Left ventricle myocardium inferior (tissue), 1 donor: Measurements from ENCODE around the gene ADARB1. TPM values are rescaled to one million over a fixed set of nuclear protein-coding genes. Genes with fewer than 3 reads are reported as not detected.

Experiments
- DNase-seq: peaks from one replicate; pipeline ENCODE4 v3.0.0-alpha.2; 2020
- H3K27ac ChIP-seq: fragments of 200-600 bp; replicated peaks from 2 replicates; pipeline ENCODE4 v1.8.0; 2021
- H3K27me3 ChIP-seq: fragments of 200-600 bp; 2 replicates; pipeline ENCODE4 v1.8.0; 2021; ENCODE audit warnings: low read depth
- H3K36me3 ChIP-seq: fragments of 200-600 bp; 2 replicates; pipeline ENCODE4 v1.8.0; 2021
- H3K4me1 ChIP-seq: fragments of 200-600 bp; 2 replicates; pipeline ENCODE4 v1.8.0; 2021
- H3K4me3 ChIP-seq: fragments of 200-600 bp; 2 replicates; pipeline ENCODE4 v1.8.0; 2021; ENCODE audit warnings: mild to moderate bottlenecking, moderate library complexity
- H3K9me3 ChIP-seq: fragments of 200-600 bp; replicated peaks from 2 replicates; pipeline ENCODE4 v1.8.0; 2021
- intact Hi-C: fragments of 100-400 bp; cut with micrococcal nuclease; formaldehyde crosslinking; loops from one replicate; pipeline ENCODE4 v1.11.0; 2022
- total RNA-seq: library from RNA; stranded (reverse); fragmentation: NEBNext Ultra II Directional; extraction: Animal tissue kit (Norgen Biotek cat#: 25700); gene quantifications from one replicate; pipeline ENCODE4 v1.2.1, GENCODE V29; 2021
- TF ChIP-seq, protein P1 (sequence below): fragments of 200-600 bp; IDR thresholded peaks from 2 replicates; pipeline ENCODE4 v1.8.0; 2021; ENCODE audit warnings: antibody characterized with exemption, mild to moderate bottlenecking, borderline replicate concordance
- donor health status: DM: no; HTN: yes; CAD: no; lungs with severe emphysema.

Gene ADARB1
- total RNA-seq, 1 donor from 2014 or later: 15.5 TPM

DNA sequence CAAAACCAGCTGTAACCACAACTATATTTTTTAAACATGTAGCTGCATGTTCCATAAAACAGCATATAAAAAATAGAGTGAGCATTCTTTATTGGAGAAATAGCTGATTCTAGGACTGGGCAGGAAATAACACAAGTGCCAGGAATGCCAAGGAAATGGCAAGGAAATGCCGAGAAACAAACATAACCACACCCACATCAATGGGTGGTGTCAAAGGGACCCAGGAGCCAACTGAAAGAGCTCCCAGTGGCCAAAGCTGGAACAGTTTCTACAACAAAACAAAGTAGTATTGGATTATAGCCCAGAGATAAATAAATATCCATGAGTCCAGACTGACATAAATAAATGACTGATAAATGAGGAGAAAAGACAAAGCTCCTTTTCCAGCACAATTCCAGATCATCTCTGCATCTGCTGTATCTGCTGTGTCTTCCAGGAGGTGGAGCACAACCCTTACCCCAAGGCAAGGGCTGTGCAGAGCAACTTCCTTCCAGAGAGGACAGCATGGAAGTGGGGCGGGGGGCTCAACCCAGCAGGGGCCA lies 28.1 kb downstream of the ADARB1 start:
- Histone ChIP-seq H3K27ac (peak overlapping the region; percentile 73), H3K4me1 (peaks cover 80% of the 10 kb centered on the region), H3K27me3 (no peaks in the 10 kb centered on the region), H3K36me3 (no peaks in the 10 kb centered on the region), H3K4me3 (no peak overlapping the region), H3K9me3 (no peaks in the 10 kb centered on the region)
- no peak for DNase-seq
- TF ChIP-seq, protein P1, sequence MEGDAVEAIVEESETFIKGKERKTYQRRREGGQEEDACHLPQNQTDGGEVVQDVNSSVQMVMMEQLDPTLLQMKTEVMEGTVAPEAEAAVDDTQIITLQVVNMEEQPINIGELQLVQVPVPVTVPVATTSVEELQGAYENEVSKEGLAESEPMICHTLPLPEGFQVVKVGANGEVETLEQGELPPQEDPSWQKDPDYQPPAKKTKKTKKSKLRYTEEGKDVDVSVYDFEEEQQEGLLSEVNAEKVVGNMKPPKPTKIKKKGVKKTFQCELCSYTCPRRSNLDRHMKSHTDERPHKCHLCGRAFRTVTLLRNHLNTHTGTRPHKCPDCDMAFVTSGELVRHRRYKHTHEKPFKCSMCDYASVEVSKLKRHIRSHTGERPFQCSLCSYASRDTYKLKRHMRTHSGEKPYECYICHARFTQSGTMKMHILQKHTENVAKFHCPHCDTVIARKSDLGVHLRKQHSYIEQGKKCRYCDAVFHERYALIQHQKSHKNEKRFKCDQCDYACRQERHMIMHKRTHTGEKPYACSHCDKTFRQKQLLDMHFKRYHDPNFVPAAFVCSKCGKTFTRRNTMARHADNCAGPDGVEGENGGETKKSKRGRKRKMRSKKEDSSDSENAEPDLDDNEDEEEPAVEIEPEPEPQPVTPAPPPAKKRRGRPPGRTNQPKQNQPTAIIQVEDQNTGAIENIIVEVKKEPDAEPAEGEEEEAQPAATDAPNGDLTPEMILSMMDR: peak; percentile 61
- intact Hi-C loops: no loop called here

DNA sequence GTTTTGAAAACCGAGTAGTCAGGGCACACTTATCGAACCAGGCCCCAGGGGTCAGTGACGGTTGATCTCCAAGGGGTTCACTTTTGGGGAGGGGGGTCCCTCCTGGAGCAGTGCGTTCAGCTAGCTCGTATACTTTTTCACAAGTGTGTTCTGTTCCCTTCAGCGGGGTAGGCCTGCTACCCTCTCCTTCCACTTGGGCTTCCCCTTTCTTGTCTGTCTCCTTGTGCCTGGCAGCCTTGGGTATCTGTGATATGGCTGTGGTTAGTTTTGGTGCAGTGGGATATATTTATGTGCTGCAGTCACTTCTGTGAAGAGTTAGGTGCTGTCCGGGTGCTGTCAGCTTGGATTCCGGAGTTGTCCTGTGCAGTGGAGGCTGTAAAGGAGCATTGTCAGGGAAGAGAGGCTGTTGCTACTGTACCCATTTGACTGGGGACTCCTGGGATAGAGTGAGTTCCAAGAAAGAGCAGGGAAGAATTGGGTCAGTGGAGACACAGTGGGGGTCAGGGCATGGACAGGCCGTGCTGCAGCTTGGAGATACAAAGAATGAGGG lies 29.7 kb downstream of the ADARB1 start:
- H3K9me3 ChIP-seq: no peaks in the 10 kb centered on the region
- TF ChIP-seq, protein P1: no peak
- no peaks in the 10 kb centered on the region for H3K36me3 ChIP-seq
- no peak for DNase-seq
- no peak overlapping the region for H3K4me3 ChIP-seq
- peak overlapping the region; percentile 73 for H3K27ac ChIP-seq
- intact Hi-C loops: no loop called here
- peaks cover 74% of the 10 kb centered on the region for H3K4me1 ChIP-seq
- no peaks in the 10 kb centered on the region for H3K27me3 ChIP-seq

DNA sequence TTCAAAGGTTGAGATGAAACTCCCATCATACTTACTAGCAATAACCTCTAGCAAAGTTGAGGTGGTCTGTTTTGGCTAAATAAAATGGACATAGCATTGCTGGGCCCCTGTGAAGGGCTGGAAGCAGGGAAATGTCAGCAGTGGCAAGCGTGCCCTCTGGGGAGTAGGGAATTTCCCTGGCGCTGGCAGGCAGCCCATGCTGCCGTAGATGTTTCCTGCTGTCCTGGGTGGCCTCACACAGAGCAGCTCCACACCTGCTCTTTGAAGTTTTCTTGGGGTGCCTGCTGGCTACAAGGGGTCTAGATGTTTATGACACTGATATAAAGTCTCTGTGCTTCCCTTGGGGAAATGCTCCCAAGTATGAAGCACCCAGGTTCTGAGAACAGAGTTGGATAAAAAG lies 30.2 kb downstream of the ADARB1 start:
- Histone ChIP-seq H3K36me3 (no peaks in the 10 kb centered on the region), H3K27me3 (no peaks in the 10 kb centered on the region), H3K9me3 (no peaks in the 10 kb centered on the region), H3K27ac (peak overlapping the region; percentile 73), H3K4me3 (no peak overlapping the region), H3K4me1 (peaks cover 74% of the 10 kb centered on the region)
- peak; percentile 57 for DNase-seq
- TF ChIP-seq, protein P1: no peak
- intact Hi-C loops: no loop called here

DNA sequence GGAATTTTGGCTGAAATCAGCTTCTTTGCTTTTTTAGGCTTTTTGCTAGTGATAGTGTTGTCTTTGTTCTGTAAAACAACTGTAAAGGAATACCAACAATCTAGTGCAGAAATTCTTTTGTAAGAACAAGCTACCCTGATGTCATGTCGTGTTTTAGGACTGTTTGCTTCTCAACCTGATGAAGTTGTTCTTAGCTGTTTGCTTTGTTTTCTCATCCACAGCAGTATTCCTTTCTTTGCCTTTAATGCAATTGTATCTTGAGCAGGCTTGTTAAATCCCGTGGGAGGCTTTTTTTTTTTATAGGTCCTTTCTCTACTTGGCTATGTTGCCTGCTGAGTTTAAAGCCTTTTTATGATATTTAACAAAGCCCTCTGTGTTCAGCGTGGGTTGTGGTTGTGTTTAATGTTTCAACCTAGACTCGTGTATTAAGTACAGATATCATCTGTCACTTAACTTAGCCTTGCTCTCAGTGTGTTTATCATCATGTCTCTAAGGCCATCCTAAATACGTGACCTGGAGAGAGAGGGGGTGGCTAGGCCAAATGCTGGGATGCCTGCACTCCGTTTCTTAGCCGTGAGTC lies 31.6 kb downstream of the ADARB1 start:
- H3K27ac ChIP-seq: peak overlapping the region; percentile 49
- peaks cover 85% of the 10 kb centered on the region for H3K4me1 ChIP-seq
- intact Hi-C loops: no loop called here

DNA sequence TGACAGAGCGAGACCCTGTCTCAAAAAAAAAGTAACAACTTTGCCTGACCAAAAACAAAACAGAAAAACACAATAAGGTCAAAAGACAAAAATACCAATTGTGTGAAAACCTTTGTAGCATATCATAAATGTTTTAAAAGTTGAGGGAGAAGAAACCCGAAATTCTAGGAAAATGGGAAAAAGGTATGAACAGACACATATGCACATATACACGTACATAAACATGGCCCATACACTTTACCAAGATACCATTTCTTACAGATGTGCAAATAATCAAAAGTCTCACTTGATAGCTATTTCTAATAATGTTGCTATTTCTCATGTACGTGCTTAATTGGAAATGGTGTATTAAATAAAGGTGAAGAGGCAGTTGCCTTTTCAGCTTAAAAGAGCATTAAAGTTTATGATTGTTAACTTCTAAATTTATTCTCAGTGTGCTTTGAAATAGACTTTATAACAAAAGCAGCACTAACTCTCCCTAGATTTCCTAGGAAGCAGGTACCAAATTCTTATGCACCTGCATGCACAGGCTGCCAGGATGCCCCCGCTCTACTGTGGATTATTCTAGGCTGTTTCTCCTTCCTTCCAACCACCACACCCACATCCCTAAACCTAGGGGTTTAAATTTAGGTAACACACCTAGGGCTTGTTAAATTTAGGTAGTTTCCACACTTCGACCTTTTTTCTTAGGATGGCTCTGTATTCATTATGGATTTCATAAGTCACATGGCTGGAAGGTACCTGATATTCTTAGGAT lies 33.8 kb downstream of the ADARB1 start:
- H3K4me1 ChIP-seq: peaks cover 87% of the 10 kb centered on the region
- no peaks in the 10 kb centered on the region for H3K9me3 ChIP-seq
- H3K27me3 ChIP-seq: no peaks in the 10 kb centered on the region
- DNase-seq: no peak
- no peak overlapping the region for H3K4me3 ChIP-seq
- intact Hi-C loops: no loop called here
- H3K27ac ChIP-seq: peak overlapping the region; percentile 78
- TF ChIP-seq, protein P1: no peak
- no peaks in the 10 kb centered on the region for H3K36me3 ChIP-seq

More for the DNA sequence above, 31.6 kb downstream of the ADARB1 start:
- TF ChIP-seq, protein P1: no peak
- no peak for DNase-seq
- H3K9me3 ChIP-seq: no peaks in the 10 kb centered on the region
- H3K36me3 ChIP-seq: no peaks in the 10 kb centered on the region
- no peak overlapping the region for H3K4me3 ChIP-seq
- no peaks in the 10 kb centered on the region for H3K27me3 ChIP-seq
